ENCODE data around the gene KMT2E. TPM values are rescaled to one million over a fixed set of nuclear protein-coding genes. Genes with fewer than 3 reads are reported as not detected.

Gene KMT2E
- total RNA-seq, 1 experiment from 2014 or later = 63.9 TPM

GRCh38 chr7:105157278-105157677 is 143.3 kb downstream of the KMT2E start:
- CTCF ChIA-PET = no interaction called here
- BruUV-seq (replicated peaks) = no TSS peak

GRCh38 chr7:105161366-105161765 is 147.4 kb downstream of the KMT2E start:
- H3K9me3 ChIP-seq (ENCODE audit: low read depth, low read length, poor library complexity, severe bottlenecking) = no peaks in the 10 kb centered on the region
- no peak for DNase-seq (ENCODE audit: low spot score)
- no peak for TF ChIP-seq EZH2 (IDR thresholded peaks at IDR 0.05; ENCODE audit: borderline replicate concordance, low read depth, low read length, poor library complexity, severe bottlenecking)
- no peak for TF ChIP-seq CTCF (conservative IDR thresholded peaks at IDR 0.05; ENCODE audit: low read depth, low read length)
- peaks cover 10% of the 10 kb centered on the region for H3K36me3 ChIP-seq (ENCODE audit: insufficient read depth, low read length, poor library complexity, severe bottlenecking)
- no peaks in the 10 kb centered on the region for H3K4me1 ChIP-seq (ENCODE audit: insufficient read depth, low read length, poor library complexity, severe bottlenecking)
- BruUV-seq (replicated peaks) = no TSS peak
- H3K4me3 ChIP-seq (ENCODE audit: low read depth, low read length, poor library complexity, severe bottlenecking) = no peak overlapping the region
- intact Hi-C loops (cut with micrococcal nuclease; ENCODE audit: unreplicated experiment) = no loop called here
- no peaks in the 10 kb centered on the region for H3K27me3 ChIP-seq (replicated peaks; ENCODE audit: insufficient read depth, low read depth, low read length, poor library complexity)
- H3K27ac ChIP-seq (ENCODE audit: low read depth, low read length, poor library complexity, severe bottlenecking) = no peak overlapping the region
- ChIA-PET CTCF (no interaction called here), POLR2A (ENCODE audit: low non-redundant PET) (no interaction called here)

More at GRCh38 chr7:105157278-105157677, 143.3 kb downstream of the KMT2E start:
- intact Hi-C loops (cut with micrococcal nuclease; ENCODE audit: unreplicated experiment) = no loop called here
- TF ChIP-seq EZH2 (IDR thresholded peaks at IDR 0.05; ENCODE audit: borderline replicate concordance, low read depth, low read length, poor library complexity, severe bottlenecking) (no peak), CTCF (conservative IDR thresholded peaks at IDR 0.05; ENCODE audit: low read depth, low read length) (no peak)
- no peak for DNase-seq (ENCODE audit: low spot score)
- H3K9me3 ChIP-seq (ENCODE audit: low read depth, low read length, poor library complexity, severe bottlenecking) = no peaks in the 10 kb centered on the region
- no peak overlapping the region for H3K27ac ChIP-seq (ENCODE audit: low read depth, low read length, poor library complexity, severe bottlenecking)
- POLR2A ChIA-PET (ENCODE audit: low non-redundant PET) = no interaction called here
- no peaks in the 10 kb centered on the region for H3K36me3 ChIP-seq (ENCODE audit: insufficient read depth, low read length, poor library complexity, severe bottlenecking)
- no peak overlapping the region for H3K4me3 ChIP-seq (ENCODE audit: low read depth, low read length, poor library complexity, severe bottlenecking)
- no peaks in the 10 kb centered on the region for H3K27me3 ChIP-seq (replicated peaks; ENCODE audit: insufficient read depth, low read depth, low read length, poor library complexity)
- peaks cover 5% of the 10 kb centered on the region for H3K4me1 ChIP-seq (ENCODE audit: insufficient read depth, low read length, poor library complexity, severe bottlenecking)
